Endothelial cell of umbilical vein (primary cell): ENCODE results near the gene HOXA4. TPM values are rescaled to one million over a fixed set of nuclear protein-coding genes. Genes with fewer than 3 reads are reported as not detected.

ENCODE experiments used
- BruUV-seq: library from RNA; stranded (reverse); fragments of 400-500 nt; replicated peaks from 2 replicates; lab custom pipeline; 2021; lab: Mats Ljungman, UMichigan
- CTCF ChIA-PET: fragments of 300-600, 350-600 bp; sonication (Branson Sonifier 250); formaldehyde crosslinking; loops from one replicate; lab custom pipeline; 2021; ENCODE audit warnings: antibody characterized with exemption, inconsistent platforms; lab: Charles Lee
- POLR2A ChIA-PET: fragments of 300-600, 350-600 bp; sonication (Branson Sonifier 250); formaldehyde crosslinking; loops from one replicate; lab custom pipeline; 2021; ENCODE audit warnings: antibody characterized with exemption, inconsistent platforms; lab: Charles Lee
- DNase-seq: peaks from one replicate; pipeline ENCODE4 v3.0.0-alpha.2; 2011; ENCODE audit warnings: low read depth, low spot score
- FAIRE-seq: peaks from 2 replicates; lab custom pipeline; 2011; peaks lifted over from hg19 to GRCh38; lab: Jason Lieb, UNC
- H2AFZ ChIP-seq: 2 replicates; pipeline ENCODE4 v1.6.0; 2012; ENCODE audit warnings: low read depth, low read length, control low read depth, inconsistent platforms
- H3K27ac ChIP-seq: 2 replicates; pipeline ENCODE4 v1.5.1; 2011; ENCODE audit warnings: low read depth, mild to moderate bottlenecking, control low read depth, low read length, moderate library complexity; ENCODE audit not compliant: insufficient read depth
- H3K27me3 ChIP-seq, 2 experiments: 2 replicates each; pipeline versions ENCODE4 v1.6.0 to v1.6.1; 2011; ENCODE audit warnings: low read length in 2 of 2, mixed read lengths in 1 of 2; ENCODE audit not compliant: control insufficient read depth in 2 of 2, insufficient read depth in 2 of 2
- H3K36me3 ChIP-seq, 2 experiments: 2 replicates in 1 of 2; 3 replicates in 1 of 2; pipeline ENCODE4 v1.5.1; 2011; ENCODE audit warnings: low read length in 2 of 2, mild to moderate bottlenecking in 1 of 2, moderate library complexity in 1 of 2; ENCODE audit not compliant: control insufficient read depth in 2 of 2, insufficient read depth in 2 of 2; ENCODE audit errors: extremely low read depth in 1 of 2
- H3K4me1 ChIP-seq: 3 replicates; pipeline ENCODE4 v1.5.1; 2011; ENCODE audit warnings: mild to moderate bottlenecking, low read length; ENCODE audit not compliant: control insufficient read depth, insufficient read depth; ENCODE audit errors: extremely low read depth
- H3K4me2 ChIP-seq: 2 replicates; pipeline ENCODE4 v1.6.1; 2011; ENCODE audit warnings: low read length, control low read depth, mixed read lengths; ENCODE audit not compliant: insufficient read depth
- H3K4me3 ChIP-seq, 3 experiments: fragments of 200-600 bp in 1 of 3; sonication (generic), shearing (Covaris generic) in 1 of 3; replicated peaks in 1 of 3; 2 replicates each; pipeline ENCODE4 v1.5.1; 2011 to 2016; ENCODE audit warnings: control low read depth in 3 of 3, low read length in 3 of 3, mild to moderate bottlenecking in 2 of 3, inconsistent platforms in 1 of 3, low read depth in 1 of 3, moderate library complexity in 1 of 3; ENCODE audit not compliant: insufficient read depth in 1 of 3
- H3K79me2 ChIP-seq: 2 replicates; pipeline ENCODE4 v1.6.0; 2012; ENCODE audit warnings: low read length, inconsistent platforms; ENCODE audit not compliant: control insufficient read depth, insufficient read depth
- H3K9ac ChIP-seq: replicated peaks from 2 replicates; pipeline ENCODE3; 2011; ENCODE audit warnings: low read length, control low read depth; ENCODE audit not compliant: insufficient read depth; ENCODE audit errors: extremely low read depth
- H3K9me1 ChIP-seq: replicated peaks from 3 replicates; pipeline ENCODE4 v1.6.0; 2011; ENCODE audit warnings: mild to moderate bottlenecking, low read length; ENCODE audit not compliant: control insufficient read depth, insufficient read depth; ENCODE audit errors: extremely low read depth
- H3K9me3 ChIP-seq: replicated peaks from 2 replicates; pipeline ENCODE4 v1.5.1; 2012; ENCODE audit warnings: low read length, inconsistent platforms; ENCODE audit not compliant: control insufficient read depth, insufficient read depth
- H4K20me1 ChIP-seq: replicated peaks from 2 replicates; pipeline ENCODE3; 2011; ENCODE audit warnings: mild to moderate bottlenecking, low read length; ENCODE audit not compliant: control insufficient read depth, insufficient read depth; ENCODE audit errors: extremely low read depth
- EZH2 ChIP-seq: IDR thresholded peaks from 2 replicates; pipeline ENCODE4 v1.6.1; 2012; ENCODE audit warnings: borderline replicate concordance, low read depth, mild to moderate bottlenecking, moderate library complexity, low read length, inconsistent platforms; ENCODE audit not compliant: severe bottlenecking
- FOS ChIP-seq: IDR thresholded peaks from 2 replicates; pipeline ENCODE4 v1.6.1; 2011; ENCODE audit warnings: mild to moderate bottlenecking, low read length, moderate library complexity, borderline replicate concordance; ENCODE audit not compliant: insufficient read depth
- GATA2 ChIP-seq: IDR thresholded peaks from 2 replicates; pipeline ENCODE4 v1.7.0; 2011; ENCODE audit warnings: low read depth, mild to moderate bottlenecking, moderate library complexity, mixed read lengths, low read length; ENCODE audit not compliant: insufficient read length, insufficient read depth
- JUN ChIP-seq: IDR thresholded peaks from 2 replicates; pipeline ENCODE4 v1.6.1; 2011; ENCODE audit warnings: borderline replicate concordance, low read depth; ENCODE audit not compliant: insufficient read length, insufficient read depth
- MAX ChIP-seq: IDR thresholded peaks from 2 replicates; pipeline ENCODE4 v1.6.1; 2011; ENCODE audit not compliant: insufficient read depth, insufficient read length
- MYC ChIP-seq: IDR thresholded peaks from one replicate; pipeline ENCODE4 v1.6.1; 2011; ENCODE audit warnings: mild to moderate bottlenecking, low read depth, low read length
- POLR2A ChIP-seq: IDR thresholded peaks from 2 replicates; pipeline ENCODE4 v1.6.1; 2012; ENCODE audit warnings: low read depth, mild to moderate bottlenecking, control low read depth, low read length
- POLR2AphosphoS5 ChIP-seq: IDR thresholded peaks from 2 replicates; pipeline ENCODE4 v1.6.1; 2012; ENCODE audit warnings: low read depth, mild to moderate bottlenecking, control low read depth, low read length, moderate library complexity; ENCODE audit not compliant: insufficient read depth
- dilution Hi-C: fragments of 300-500 bp; cut with MboI; formaldehyde crosslinking; loops from one replicate; pipeline ENCODE4 v1.15.0; 2019; ENCODE audit warnings: low sequenced_read_pairs; ENCODE audit not compliant: extremely low pct_ligation_motif_present
- intact Hi-C: fragments of 100-400 bp; cut with micrococcal nuclease; formaldehyde crosslinking; loops from one replicate; pipeline ENCODE4 v1.10.0; 2022
- polyA plus RNA-seq, 4 experiments: library from polyadenylated mRNA; depleted of rRNA in 3 of 4; stranded (reverse) in 3 of 4; unstranded in 1 of 4; fragments of >200 nt; gene quantifications; 2 replicates each; pipeline versions ENCODE4 v1.2.1 to v1.2.3, GENCODE V29; 2011 to 2012; ENCODE audit warnings: missing spikeins in 1 of 4
- total RNA-seq: library from RNA; stranded (reverse); gene quantifications from 2 replicates; pipeline ENCODE4 v1.2.3, GENCODE V29; 2021

Gene HOXA4
- total and polyA plus RNA-seq, 2 donors (not counting 3 experiments of a cell fraction or from before 2014, with no cell fraction given): 4.9 to 8.1 TPM

GRCh38 chr7:27105301-27106031, 25.1 kb downstream of the HOXA4 start:
- CTCF ChIA-PET: interaction anchor here (0.5 to 5.4 kb wide), 13 partner anchors 8 to 736 kb away, joined by 3 to 70 read pairs (median 5); partner anchors contain the start of genes HOXA1, HOXA4 and HOXA7

More at GRCh38 chr7:27105301-27106031, 25.1 kb downstream of the HOXA4 start:
- FAIRE-seq (no peak), DNase-seq (peak; percentile 48)
- POLR2A ChIA-PET: interaction anchor here (1.2 to 2.1 kb wide), 5 partner anchors 10 to 74 kb away, joined by 3 to 5 read pairs (median 5); partner anchors contain the start of gene HOXA4
- Histone ChIP-seq H3K79me2 (peaks cover 77% of the 10 kb centered on the region), H3K4me1 (peaks cover 90% of the 10 kb centered on the region), H2AFZ (no peak overlapping the region), H3K4me2 (peak overlapping the region; percentile 73), H4K20me1 (no peaks in the 10 kb centered on the region), H3K4me3 (no peak overlapping the region), H3K9ac (peak overlapping the region; percentile 45), H3K27ac (peak overlapping the region; percentile 88), H3K36me3 (peaks cover 0 to 8% of the 10 kb centered on the region in 2 experiments), H3K9me1 (no peaks in the 10 kb centered on the region), H3K9me3 (no peaks in the 10 kb centered on the region), H3K27me3 (no peaks in the 10 kb centered on the region)
- dilution Hi-C loops: no loop called here
- intact Hi-C loops: loop anchor here (1.0 to 5.0 kb wide), 2 partner anchors 10 to 903 kb away; partner anchors contain the start of genes CBX3 and HNRNPA2B1
- TF ChIP-seq MAX: no peak
- TF ChIP-seq GATA2: no peak
- no peak for TF ChIP-seq FOS
- TF ChIP-seq EZH2: no peak
- no peak for TF ChIP-seq POLR2A
- TF ChIP-seq JUN: no peak
- TF ChIP-seq MYC: no peak
- TF ChIP-seq POLR2AphosphoS5: no peak
- no TSS peak for BruUV-seq
